ENCODE measurements around the gene RRP1.
A peak's percentile ranks its signal among the peaks of the same experiment; 100 is the strongest.

RRP1 gene

GRCh38 chr21:43759651-43760050, 29.7 kb upstream of the RRP1 start:
- no peak for DNase-seq

GRCh38 chr21:43760391-43760958, 28.9 kb upstream of the RRP1 start:
- DNase-seq: no peak

- DNase-seq: no peak
Observed at GRCh38 chr21:43761886-43762285, 27.5 kb upstream of the RRP1 start.

- no peak for DNase-seq
Observed at GRCh38 chr21:43762303-43763128, 26.9 kb upstream of the RRP1 start.

- no peak for DNase-seq
Observed at GRCh38 chr21:43763901-43764523, 25.4 kb upstream of the RRP1 start.

- no peak for DNase-seq
Observed at GRCh38 chr21:43764576-43765495, 24.5 kb upstream of the RRP1 start.

- no peak for DNase-seq
Observed at GRCh38 chr21:43766734-43767497, 22.5 kb upstream of the RRP1 start.

- DNase-seq: no peak
Observed at GRCh38 chr21:43767498-43767983, 21.8 kb upstream of the RRP1 start.

- no peak for DNase-seq
Observed at GRCh38 chr21:43767984-43768867, 21.2 kb upstream of the RRP1 start.

- no peak for DNase-seq
Observed at GRCh38 chr21:43768868-43769167, 20.6 kb upstream of the RRP1 start.

GRCh38 chr21:43769325-43769958, 19.9 kb upstream of the RRP1 start:
- DNase-seq: no peak

GRCh38 chr21:43770066-43770655, 19.2 kb upstream of the RRP1 start:
- no peak for DNase-seq

- DNase-seq: no peak
Observed at GRCh38 chr21:43771199-43771675, 18.1 kb upstream of the RRP1 start.

GRCh38 chr21:43771698-43772424, 17.5 kb upstream of the RRP1 start:
- no peak for DNase-seq

- DNase-seq: no peak
Observed at GRCh38 chr21:43772425-43772821, 17.0 kb upstream of the RRP1 start.

- DNase-seq: no peak
Observed at GRCh38 chr21:43774163-43774562, 15.2 kb upstream of the RRP1 start.

GRCh38 chr21:43775190-43775589, 14.2 kb upstream of the RRP1 start:
- no peak for DNase-seq

- DNase-seq: peak; percentile 75
Observed at GRCh38 chr21:43775795-43776430, 13.5 kb upstream of the RRP1 start, which contains the start of gene CSTB. Gene CSTB (minus strand): TSS chr21:43776308. CDS start chr21:43776269, 39 bp downstream.

GRCh38 chr21:43777953-43778352, 11.4 kb upstream of the RRP1 start:
- no peak for DNase-seq

Measured in central memory CD4-positive, alpha-beta T cell (primary cell).